NCI-H2196 treated with DMSO at 0.1 percent for 48 hours (cell line): ENCODE results near the gene AFAP1.

Source experiments
- DNase-seq: peaks from one replicate; lab custom pipeline; 2025; ENCODE audit not compliant: unreplicated experiment; lab: John Stamatoyannopoulos, UW

The AFAP1 gene

DNA sequence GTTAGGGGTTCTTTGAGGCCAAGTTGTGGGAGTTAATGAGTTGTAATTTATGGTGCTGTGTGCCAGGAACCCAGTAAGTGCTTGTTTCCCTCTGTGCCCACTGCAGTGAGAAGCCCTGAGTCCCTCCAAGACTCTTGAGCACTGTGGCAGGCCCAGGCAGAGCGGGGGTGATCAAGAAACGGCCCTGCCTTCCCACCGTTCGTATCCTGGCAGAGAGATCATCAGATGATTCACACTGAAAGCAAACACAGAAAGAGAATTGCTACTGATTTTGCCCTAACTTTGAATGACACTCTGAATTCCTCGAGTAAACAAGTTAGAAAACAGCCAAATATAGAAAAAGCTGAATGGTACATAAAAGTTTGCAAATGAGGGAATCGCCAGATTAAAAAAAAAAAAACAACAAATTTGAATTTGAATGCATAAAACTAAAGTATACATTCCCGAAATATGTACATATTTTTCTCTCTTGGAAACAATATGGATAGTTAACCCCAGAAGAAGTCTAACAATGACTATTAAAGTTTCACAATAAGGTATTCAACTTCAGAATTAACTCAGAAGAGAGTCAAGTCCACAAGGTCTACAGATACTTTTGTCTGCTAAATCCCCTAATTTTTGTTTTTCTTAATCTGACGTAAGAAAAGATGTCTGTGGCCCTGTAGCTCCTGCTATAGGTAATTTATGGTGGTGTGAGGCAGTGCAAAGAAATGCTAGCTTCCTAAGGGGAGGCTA is 71.8 kb downstream of the AFAP1 start:
- DNase-seq = no peak

DNA sequence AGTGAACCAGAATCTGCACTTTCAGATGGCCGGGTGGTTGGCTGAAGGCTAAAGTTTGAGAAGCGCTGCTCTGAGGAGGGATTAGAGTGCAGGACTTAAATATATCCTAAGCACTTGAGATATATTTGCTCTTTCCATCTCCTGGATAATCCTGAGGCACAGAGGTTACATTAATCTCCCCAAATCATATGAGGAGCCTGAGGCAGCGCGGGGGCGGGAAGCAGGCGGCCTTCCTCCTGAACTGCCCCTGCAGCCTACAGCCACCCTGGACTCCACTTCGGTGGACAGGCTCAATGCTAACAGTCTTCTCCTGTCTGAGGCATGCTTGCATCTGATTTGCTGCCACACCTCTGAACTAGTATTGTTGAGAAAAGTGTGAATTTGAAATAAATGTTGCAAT is 72.5 kb downstream of the AFAP1 start:
- DNase-seq = no peak

DNA sequence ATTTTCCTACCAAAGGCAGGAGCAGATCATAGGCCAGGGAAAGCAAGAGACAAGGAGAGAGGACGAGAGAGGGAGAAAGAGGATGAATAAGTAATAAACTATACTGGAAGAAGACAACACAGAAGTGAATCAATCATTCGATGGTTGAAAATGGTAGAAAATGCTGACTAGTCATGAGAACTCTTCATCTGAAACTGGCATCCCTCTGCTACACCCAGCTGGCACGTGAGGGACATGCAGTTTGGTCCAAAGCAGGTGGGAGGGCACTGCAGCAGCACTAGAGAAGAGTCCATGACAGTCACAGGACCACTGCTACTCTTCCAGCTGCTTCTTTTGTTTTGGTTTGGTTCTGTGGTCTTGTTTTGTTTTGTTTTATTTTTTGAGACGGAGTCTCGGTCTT is 74.1 kb downstream of the AFAP1 start:
- no peak for DNase-seq

DNA sequence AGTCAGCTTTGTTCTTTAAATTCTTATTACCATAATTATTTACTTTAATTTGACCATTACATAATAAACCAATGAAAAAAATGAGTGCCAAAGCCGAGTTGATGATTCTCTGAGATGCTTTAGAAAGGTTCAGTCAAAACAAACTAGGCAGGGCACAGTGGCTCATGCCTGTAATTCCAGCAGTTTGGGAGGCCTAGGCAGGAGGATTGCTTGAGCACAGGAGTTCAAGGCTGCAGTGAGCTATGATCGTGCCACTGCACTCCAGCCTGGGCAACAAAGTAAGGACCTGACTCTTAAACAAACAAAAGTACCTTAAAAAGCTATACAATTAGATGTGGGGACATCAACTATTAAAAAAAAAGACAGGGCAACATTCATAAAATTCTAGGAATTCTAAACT is 75.0 kb downstream of the AFAP1 start:
- DNase-seq = no peak

DNA sequence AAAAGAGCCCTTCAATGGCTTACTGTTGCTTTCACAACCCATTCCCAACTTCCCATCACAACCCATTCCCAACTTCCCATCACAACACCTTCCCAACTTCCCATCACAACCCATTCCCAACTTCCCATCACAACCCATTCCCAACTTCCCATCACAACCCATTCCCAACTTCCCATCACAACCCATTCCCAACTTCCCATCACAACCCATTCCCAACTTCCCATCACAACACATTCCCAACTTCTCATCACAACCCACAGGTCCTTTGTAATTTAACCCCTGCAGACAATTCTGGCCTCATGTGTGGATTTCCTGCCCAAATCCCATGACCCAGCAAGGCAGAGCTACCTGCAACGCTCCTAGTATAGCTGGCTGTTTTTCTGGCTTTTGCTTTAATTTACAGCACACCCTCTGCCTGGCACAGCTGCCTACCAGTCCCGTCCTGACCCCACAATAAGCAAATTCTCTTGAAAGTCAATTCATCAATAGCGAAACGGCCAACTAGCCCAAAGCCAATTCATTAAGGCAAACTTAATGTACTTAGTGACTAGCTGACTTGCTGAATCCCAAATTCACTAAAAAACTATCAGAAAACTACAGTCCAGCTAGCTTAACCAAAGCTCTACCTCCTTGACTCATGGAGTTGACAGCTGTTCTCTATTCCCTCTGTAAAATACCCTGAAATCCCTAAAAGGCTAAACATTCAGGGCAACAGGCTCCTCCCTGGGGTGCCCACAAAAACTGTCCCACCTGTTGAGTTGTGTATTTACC is 75.6 kb downstream of the AFAP1 start:
- no peak for DNase-seq

DNA sequence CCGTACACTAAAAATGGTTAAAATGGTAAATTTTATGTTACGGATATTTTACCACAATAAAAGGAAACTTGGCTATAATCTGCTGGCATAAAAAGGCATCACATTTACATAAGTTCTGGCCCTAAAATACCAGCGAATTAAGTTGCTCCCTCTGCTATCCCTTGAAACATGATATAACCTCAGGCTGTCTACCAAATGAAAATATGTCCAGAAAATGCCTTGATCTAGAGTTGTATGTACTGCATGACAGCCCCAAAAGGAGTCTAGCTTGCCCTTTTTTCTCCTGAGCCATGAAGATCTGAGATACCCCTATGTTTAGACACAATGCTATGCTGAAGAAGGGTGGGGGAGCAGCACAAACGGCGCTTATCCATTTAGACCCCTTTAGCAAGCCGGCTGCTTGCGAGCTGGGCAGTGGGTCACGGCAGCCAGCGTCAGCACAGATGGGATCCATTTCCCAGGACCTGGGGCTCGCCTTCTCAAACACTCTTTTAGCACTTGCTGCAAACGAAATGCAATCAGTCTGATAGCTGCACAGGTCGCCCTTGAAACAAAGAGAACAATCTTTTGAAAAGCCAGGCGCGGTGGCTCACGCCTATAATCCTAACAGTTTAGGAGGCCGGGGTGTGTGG is 77.0 kb downstream of the AFAP1 start:
- DNase-seq = no peak

DNA sequence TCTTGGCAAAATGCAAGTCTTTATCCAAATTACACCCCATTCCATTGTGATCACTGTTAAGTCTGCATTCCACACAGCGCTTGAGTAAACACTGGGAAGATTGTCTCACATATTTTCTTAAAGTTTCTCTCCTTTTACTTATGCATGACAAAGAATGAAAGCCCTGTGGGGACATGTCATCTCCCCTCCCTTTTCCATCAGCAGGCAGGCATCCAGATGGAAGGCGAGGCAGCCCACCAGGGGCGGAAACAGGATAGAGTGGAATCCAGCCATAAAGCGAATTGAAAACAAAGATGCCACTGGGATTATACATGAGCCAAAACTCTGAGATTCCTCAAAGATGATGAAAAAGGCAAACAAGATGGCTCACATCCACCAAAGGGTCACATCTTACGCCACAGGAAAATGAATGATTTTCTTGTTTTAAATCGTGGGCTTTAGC is 78.2 kb downstream of the AFAP1 start:
- DNase-seq = no peak

DNA sequence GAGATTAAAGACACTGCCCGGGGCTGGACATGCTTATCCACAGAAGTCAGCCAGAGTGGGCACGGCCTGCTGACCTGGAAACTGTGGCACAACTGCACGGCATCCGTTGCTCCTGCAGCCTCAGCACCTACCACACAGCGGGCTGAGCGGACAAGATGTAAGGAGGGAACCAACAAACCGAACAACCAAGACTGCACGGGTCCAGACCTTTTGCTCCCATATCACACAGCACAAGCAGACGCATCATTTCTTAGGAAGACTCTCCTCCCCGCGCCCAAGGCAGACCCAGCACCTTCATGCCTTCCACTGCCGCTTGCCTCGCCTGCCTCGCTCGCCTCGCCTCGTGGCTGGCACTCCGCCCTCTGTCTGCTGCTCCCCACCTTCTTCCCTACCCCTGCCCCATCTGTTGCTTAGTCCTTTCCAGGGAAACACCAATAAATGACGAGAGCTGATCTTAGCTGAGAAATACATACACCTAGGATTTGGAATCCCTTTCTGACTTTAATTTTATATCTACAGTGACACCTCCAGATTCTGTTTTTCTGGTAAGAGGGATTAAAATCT is 79.0 kb downstream of the AFAP1 start:
- no peak for DNase-seq

DNA sequence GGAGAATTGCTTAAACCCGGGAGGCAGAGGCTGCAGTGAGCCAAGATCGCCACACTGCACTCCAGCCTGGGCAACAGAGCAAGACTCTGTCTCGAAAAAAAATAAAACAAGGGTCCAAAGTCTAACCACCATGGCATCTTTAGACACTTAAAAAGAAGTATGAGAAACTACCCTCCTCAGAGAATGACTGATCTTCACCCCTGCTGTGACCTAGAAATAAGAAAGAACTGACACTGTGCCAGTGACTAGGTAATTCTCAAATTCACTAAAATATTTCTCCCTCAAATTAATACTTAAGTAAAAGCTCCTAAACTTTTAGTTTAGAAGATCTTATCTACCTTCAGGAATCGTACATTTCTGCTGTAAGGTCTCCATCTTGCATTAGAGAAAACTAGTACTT is 80.3 kb downstream of the AFAP1 start:
- DNase-seq = no peak

DNA sequence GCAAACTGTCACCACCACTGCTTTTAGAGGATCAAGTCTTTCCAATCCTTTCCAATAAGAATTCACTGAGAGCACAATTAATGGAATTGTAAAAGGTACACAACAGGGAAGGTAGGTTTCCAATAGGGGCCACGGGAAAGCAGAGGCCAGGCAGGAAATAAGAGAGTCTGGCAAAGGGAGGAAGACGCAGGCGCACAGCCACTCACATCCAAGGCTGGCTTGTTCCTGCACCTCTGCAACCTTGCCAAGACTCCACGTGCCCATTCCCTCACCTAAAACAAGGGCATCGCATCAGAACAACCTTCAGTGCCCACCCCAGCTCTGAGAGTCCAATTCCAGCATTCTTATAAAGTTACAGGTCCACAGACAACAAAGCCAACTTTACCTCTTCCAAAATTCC is 81.2 kb downstream of the AFAP1 start:
- no peak for DNase-seq

DNA sequence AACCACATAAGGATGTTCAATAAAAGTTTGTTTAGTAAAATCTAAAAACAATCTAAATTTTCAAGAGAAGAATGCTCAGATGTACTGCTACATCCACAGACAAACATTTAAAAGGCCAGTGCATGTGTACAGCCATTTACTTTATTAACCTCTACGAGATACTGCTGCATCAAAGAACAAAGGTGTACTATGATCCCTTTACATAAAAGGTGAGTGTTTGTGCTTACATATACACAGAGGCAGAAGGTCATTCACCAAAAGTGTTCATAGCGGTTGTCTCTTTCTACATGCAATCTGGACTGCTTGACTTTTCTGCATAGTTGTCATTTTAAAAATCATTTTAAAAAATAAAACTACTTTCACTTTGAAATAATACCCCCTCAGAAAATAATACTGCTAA is 81.7 kb downstream of the AFAP1 start:
- DNase-seq = no peak

DNA sequence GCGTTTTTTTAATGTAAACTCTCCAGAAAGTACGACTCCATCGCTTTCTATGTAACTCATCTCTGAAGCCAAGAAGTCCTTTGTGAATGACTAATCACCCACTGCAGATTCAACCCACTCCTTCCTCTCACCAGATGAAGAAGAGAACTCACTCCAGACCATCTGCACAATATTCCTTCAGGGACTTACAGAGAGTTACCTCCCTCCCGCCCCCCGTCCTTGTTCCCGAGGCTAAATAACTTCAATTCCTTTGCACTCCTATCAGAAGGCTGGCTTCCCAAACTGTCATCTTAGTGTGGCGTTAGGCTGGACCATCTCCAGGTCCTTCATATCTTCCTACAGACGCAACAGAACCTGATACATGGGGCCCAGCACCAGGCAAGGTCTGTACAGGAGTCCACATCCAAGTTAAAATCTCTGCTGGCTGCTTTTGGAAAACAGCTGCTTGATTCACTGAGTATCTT is 82.4 kb downstream of the AFAP1 start:
- no peak for DNase-seq

DNA sequence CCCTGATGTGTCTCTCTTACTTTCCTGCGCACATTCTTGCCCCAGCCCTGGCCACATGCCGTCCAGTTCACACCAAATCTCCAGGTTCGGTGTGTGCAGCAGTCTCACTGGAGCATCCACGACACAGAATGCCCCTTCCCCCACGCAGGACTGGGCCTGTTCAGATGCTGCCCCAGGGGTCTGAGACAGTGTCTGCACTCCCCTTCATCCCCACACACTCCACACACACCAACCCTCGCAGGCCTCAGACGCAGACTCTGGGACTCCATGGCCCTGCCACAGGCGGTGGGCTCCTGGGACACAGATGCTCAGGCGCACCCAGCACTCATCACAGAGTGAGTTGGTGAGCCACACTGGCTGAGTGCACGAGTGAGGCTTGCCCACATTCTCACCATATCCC is 83.9 kb downstream of the AFAP1 start:
- no peak for DNase-seq

DNA sequence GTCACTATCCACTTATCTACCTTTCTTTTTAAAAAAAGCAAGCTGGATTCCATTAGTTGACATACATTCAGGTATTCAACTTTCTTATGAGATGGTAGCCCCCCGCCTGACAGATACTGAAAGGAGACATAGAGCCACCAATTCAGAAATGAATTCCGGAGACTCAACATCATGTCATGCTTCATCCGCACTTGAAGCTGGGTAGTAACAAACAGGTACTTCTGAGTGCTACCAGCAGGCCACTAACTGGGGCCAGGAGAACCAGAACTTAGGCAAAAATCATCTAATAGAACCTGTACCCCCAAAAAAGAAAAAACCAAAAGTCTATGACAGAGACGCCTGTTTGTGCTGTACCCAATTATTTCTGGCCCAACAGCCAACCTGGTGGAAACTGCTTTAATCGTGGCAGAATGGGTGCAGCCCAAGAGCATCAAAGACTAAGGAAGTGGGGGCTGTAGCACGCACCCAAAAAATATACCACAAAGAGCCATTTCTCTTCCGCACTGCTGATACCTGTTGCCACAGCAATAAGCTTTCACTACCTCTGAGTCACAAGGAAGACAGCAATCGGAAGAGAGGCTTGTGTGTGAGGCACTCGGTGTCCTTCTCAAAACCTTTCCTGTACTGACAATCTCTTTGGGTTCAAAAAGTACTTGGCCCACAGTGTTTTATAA is 84.8 kb downstream of the AFAP1 start:
- no peak for DNase-seq

DNA sequence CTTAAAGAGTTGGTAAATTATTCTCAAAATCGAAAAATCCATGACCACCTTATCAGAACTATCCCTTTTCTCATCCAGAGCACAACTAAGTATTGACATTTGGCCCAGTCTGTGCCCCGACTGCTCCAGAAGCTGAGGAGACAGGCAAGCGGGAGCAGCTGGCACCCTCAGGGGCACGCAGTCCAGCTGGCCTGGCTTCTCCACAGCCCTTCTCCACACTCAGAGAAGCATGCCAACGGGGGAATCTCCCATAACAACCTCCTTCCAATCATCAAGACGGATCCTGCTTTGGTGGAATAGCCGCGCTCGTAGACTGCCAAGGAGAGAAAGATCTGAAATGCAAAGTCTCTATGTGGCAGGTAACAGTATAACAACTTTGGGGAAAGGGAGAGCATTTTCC is 85.4 kb downstream of the AFAP1 start:
- no peak for DNase-seq

DNA sequence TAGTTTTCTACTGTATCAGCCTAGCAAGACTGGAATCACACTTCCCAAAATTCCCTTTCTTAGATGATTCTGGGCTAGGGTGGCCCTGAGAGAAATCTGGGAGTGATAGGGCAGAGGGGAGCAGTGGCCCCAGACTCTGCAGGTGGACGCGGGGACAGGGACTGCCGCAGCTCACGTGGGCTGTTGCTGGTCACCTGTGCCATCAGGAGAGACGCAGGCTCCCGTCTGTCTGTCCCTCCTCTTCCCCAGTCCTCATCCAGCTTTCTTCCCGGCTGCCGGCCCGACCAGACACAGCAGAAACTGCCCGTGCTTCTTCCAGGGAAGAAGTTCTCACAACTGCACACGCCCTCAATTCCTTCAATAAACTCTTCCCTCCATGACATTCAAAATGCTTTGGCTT is 86.4 kb downstream of the AFAP1 start:
- DNase-seq = no peak

DNA sequence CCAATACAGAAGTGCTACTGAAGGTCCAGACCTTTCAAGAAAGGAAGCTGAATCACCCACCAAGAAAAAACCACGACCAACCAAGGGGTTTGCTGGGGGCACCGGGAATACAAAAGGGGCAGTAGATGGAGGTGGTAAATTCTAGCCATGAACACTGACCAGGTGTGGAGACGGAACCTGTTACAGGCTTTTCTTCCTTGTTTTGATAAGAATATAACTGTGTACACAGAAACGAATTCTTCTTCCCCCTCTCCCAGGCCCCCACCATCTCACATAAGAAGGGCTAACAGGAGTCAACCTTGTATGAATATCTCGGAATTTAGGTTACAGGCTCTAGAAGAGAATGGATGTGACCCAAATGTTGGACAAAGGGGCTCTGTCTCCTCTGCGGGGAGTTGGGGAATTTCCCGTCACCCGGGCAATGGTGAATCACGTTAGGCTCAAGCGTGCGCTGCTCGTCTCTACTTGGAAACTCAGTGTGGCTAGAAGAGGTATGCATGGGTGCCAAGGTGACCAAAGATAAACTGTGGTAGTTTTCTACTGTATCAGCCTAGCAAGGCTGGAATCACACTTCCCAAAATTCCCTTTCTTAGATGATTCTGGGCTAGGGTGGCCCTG is 87.0 kb downstream of the AFAP1 start:
- no peak for DNase-seq

DNA sequence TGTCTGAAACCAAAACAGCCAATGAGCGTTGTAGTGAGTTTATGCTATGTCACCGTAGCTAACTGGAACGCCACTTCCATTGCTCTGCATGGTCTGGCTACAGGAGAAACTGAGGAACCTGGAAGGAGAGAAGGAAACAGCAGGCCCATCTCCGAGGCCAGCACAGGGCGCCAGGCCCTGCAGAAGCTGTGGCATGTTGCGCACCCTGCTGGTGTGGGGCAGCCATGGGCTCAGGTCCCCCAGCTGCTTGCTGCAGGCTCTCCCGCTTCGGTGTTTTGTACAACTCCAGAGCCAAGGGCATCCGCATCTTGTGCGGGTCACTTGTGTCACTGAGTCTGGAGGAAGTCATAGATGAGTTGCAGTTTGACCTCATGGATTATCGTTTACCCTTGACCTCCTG is 89.2 kb downstream of the AFAP1 start:
- no peak for DNase-seq

DNA sequence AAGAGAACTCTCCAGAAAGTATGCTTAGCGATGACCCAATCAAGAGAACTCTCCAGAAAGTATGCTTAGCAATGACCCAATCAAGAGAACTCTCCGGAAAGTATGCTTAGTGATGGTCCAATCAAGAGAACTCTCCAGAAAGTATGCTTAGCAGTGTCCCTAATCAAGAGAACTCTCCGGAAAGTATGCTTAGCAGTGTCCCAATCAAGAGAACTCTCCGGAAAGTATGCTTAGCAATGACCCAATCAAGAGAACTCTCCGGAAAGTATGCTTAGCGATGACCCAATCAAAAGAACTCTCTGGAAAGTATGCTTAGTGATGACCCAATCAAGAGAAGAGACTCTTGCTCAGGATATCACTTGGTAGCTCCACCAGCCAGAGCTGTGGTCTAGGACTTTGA is 92.5 kb downstream of the AFAP1 start:
- DNase-seq = no peak

DNA sequence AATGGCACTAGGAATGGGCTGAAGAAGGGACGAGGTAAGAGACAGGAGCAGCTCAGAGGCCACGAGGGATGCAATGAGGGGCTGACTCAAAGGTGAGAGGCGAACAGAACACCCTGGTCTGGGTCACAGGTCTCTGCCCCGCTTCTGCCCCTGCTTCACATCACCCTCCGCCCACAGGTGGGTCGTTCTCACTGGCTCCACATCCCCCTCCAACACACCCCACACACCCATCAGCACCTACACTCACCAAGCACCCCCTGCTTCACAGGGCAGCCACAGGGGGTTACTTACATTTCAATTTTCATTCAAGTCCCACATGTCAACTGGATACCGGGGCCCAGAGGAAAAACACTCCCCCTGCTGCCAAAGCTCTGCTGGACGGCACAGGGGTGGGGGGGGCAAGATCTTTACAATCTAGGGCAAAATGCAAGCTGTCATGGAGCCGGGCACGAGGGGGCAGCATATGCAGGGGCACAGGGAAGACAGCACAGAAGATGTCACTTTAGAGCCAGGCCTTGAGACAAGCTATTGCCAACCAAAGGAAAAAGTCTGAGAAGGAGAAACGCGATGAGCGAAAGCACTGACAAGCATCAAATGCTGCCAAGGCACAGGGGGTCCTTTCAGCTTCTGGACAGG is 94.0 kb downstream of the AFAP1 start:
- no peak for DNase-seq
